ENCODE data around the gene FOSL2.

The FOSL2 gene

DNA sequence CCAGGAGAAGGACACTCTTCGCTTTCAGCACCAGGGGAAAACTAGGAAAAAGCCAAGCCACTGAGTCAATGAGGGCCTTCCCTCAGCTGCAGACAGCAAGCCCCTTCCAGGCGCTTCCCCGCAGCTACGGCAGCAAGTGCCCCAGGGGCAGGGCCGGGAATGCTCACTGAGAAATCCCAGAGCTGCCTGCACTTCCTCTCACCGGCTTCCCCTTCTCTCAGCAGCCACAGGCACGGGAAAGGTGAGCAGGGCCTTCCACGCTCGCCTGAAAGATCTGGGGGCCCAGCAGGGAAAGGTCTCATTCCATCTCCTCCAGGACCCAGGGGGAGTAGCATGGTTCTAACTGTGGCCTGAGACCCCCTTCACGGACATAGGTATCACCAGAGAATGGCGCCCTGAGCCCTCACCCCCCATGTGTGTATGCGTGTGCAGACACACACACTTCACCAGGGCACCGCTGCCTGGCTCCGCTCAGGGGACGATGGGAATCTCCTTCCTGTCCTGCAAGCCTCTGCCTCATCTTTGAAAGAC, 29.6 kb upstream of the FOSL2 start:
- H3K9me3 ChIP-seq (ENCODE audit: insufficient read depth, low read length), result no peaks in the 10 kb centered on the region
- no peaks in the 10 kb centered on the region for H3K36me3 ChIP-seq (ENCODE audit: insufficient read depth, insufficient read length, low read length)
- DNase-seq (ENCODE audit: low read depth, low spot score), result no peak
- no peaks in the 10 kb centered on the region for H3K27me3 ChIP-seq (ENCODE audit: insufficient read depth, insufficient read length)
- H3K9ac ChIP-seq (ENCODE audit: insufficient read length, low read depth), result peak overlapping the region; percentile 18
- peaks cover 5% of the 10 kb centered on the region for H3K4me1 ChIP-seq (ENCODE audit: insufficient read depth, insufficient read length)
- no peak overlapping the region for H3K4me3 ChIP-seq (ENCODE audit: insufficient read length, low read depth)
- no peak for TF ChIP-seq SUZ12 (IDR thresholded peaks at IDR 0.05; ENCODE audit: extremely low read depth, insufficient read depth, insufficient read length)
- no peak for TF ChIP-seq ZNF274 (IDR thresholded peaks at IDR 0.05; ENCODE audit: low read depth, low read length)
- no peak for TF ChIP-seq YY1 (IDR thresholded peaks at IDR 0.05; ENCODE audit: insufficient read depth, insufficient read length)

DNA sequence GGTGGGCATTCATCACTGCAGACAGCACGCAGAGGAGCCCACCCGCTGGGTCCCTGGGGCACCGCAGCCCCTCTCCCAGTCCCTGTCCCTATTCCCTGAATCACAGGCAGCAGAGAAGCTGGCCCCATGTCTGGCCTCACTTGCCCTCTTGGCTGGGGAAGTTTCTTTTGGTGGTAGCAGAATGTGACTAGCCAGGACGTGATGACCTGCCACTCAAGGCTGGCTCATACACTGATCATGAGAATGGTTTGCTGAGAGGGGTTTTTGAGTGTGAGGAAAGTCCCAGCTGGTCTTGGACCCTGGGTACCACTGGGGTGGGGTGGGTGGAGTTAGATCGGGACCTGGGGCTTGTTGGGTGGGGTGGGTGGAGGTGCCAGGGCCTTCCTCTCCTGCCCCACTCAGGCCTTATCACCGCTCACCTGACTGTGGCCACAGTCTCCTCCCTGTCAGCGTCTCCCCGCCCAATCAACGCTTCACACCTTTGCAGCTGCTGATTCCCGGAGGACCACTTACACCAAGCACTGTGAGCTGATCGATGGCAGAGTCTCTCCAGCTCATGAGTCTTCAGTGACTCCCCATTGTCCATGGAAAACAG, 28.9 kb upstream of the FOSL2 start:
- Histone ChIP-seq H3K4me1 (ENCODE audit: insufficient read depth, insufficient read length) (peaks cover 5% of the 10 kb centered on the region), H3K9ac (ENCODE audit: insufficient read length, low read depth) (no peak overlapping the region), H3K36me3 (ENCODE audit: insufficient read depth, insufficient read length, low read length) (no peaks in the 10 kb centered on the region), H3K27me3 (ENCODE audit: insufficient read depth, insufficient read length) (no peaks in the 10 kb centered on the region), H3K9me3 (ENCODE audit: insufficient read depth, low read length) (no peaks in the 10 kb centered on the region), H3K4me3 (ENCODE audit: insufficient read length, low read depth) (no peak overlapping the region)
- TF ChIP-seq ZNF274 (IDR thresholded peaks at IDR 0.05; ENCODE audit: low read depth, low read length) (no peak), SUZ12 (IDR thresholded peaks at IDR 0.05; ENCODE audit: extremely low read depth, insufficient read depth, insufficient read length) (no peak), YY1 (IDR thresholded peaks at IDR 0.05; ENCODE audit: insufficient read depth, insufficient read length) (no peak)
- no peak for DNase-seq (ENCODE audit: low read depth, low spot score)

GRCh38 chr2:28364610-28365009, 28.0 kb upstream of the FOSL2 start:
- no peak for DNase-seq (ENCODE audit: low read depth, low spot score)
- peaks cover 5% of the 10 kb centered on the region for H3K4me1 ChIP-seq (ENCODE audit: insufficient read depth, insufficient read length)
- no peaks in the 10 kb centered on the region for H3K27me3 ChIP-seq (ENCODE audit: insufficient read depth, insufficient read length)

DNA sequence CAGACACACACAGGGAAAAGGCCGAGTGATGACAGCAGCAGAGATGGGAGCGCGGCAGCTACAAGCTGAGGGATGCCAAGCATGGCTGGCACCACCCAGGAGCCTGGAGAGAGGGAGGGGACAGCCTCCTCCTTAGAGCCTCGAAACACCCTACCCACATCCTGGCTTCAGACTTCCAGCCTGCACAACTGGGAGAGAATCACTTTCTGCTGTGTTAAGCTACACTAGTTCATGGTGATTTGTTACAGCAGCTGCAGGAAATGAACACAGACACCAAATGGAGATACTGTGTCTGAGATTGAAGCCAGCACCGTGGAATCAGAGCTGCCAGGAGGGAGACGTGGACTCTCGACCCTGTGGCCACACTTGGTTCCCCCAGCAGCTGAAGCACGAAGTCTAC, 27.5 kb upstream of the FOSL2 start:
- no peak overlapping the region for H3K9ac ChIP-seq (ENCODE audit: insufficient read length, low read depth)
- no peaks in the 10 kb centered on the region for H3K36me3 ChIP-seq (ENCODE audit: insufficient read depth, insufficient read length, low read length)
- no peak for DNase-seq (ENCODE audit: low read depth, low spot score)
- H3K4me3 ChIP-seq (ENCODE audit: insufficient read length, low read depth), result no peak overlapping the region
- peaks cover 5% of the 10 kb centered on the region for H3K4me1 ChIP-seq (ENCODE audit: insufficient read depth, insufficient read length)
- H3K27me3 ChIP-seq (ENCODE audit: insufficient read depth, insufficient read length), result no peaks in the 10 kb centered on the region
- no peak for TF ChIP-seq YY1 (IDR thresholded peaks at IDR 0.05; ENCODE audit: insufficient read depth, insufficient read length)
- TF ChIP-seq ZNF274 (IDR thresholded peaks at IDR 0.05; ENCODE audit: low read depth, low read length), result no peak
- no peak for TF ChIP-seq SUZ12 (IDR thresholded peaks at IDR 0.05; ENCODE audit: extremely low read depth, insufficient read depth, insufficient read length)
- H3K9me3 ChIP-seq (ENCODE audit: insufficient read depth, low read length), result no peaks in the 10 kb centered on the region

More at GRCh38 chr2:28364610-28365009, 28.0 kb upstream of the FOSL2 start:
- no peaks in the 10 kb centered on the region for H3K9me3 ChIP-seq (ENCODE audit: insufficient read depth, low read length)
- H3K9ac ChIP-seq (ENCODE audit: insufficient read length, low read depth), result no peak overlapping the region
- H3K4me3 ChIP-seq (ENCODE audit: insufficient read length, low read depth), result no peak overlapping the region
- H3K36me3 ChIP-seq (ENCODE audit: insufficient read depth, insufficient read length, low read length), result no peaks in the 10 kb centered on the region
- TF ChIP-seq YY1 (IDR thresholded peaks at IDR 0.05; ENCODE audit: insufficient read depth, insufficient read length), result no peak
- no peak for TF ChIP-seq ZNF274 (IDR thresholded peaks at IDR 0.05; ENCODE audit: low read depth, low read length)
- no peak for TF ChIP-seq SUZ12 (IDR thresholded peaks at IDR 0.05; ENCODE audit: extremely low read depth, insufficient read depth, insufficient read length)

DNA sequence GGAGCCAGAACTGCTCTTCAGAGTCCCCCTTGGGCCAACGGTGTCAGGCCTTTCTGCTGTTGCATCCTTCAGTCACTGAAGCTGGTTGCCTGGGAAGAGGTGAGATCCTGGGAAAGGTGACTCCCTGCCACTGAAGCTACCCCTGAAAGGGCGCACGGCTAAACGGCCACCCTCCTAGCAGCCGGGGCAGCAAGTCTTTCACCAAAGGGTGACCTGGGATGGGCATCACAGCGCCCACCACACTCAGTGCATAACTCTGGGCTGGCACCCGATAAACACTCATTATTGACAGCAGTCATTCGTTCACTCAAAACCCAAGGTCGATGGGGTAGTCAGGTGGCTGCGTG, 26.5 kb upstream of the FOSL2 start:
- Histone ChIP-seq H3K27me3 (ENCODE audit: insufficient read depth, insufficient read length) (no peaks in the 10 kb centered on the region), H3K4me3 (ENCODE audit: insufficient read length, low read depth) (no peak overlapping the region), H3K9me3 (ENCODE audit: insufficient read depth, low read length) (no peaks in the 10 kb centered on the region), H3K4me1 (ENCODE audit: insufficient read depth, insufficient read length) (peaks cover 3% of the 10 kb centered on the region), H3K9ac (ENCODE audit: insufficient read length, low read depth) (no peak overlapping the region), H3K36me3 (ENCODE audit: insufficient read depth, insufficient read length, low read length) (no peaks in the 10 kb centered on the region)
- no peak for DNase-seq (ENCODE audit: low read depth, low spot score)
- TF ChIP-seq ZNF274 (IDR thresholded peaks at IDR 0.05; ENCODE audit: low read depth, low read length), result no peak
- TF ChIP-seq YY1 (IDR thresholded peaks at IDR 0.05; ENCODE audit: insufficient read depth, insufficient read length), result no peak
- TF ChIP-seq SUZ12 (IDR thresholded peaks at IDR 0.05; ENCODE audit: extremely low read depth, insufficient read depth, insufficient read length), result no peak

- Histone ChIP-seq H3K4me1 (ENCODE audit: insufficient read depth, insufficient read length) (peaks cover 3% of the 10 kb centered on the region), H3K36me3 (ENCODE audit: insufficient read depth, insufficient read length, low read length) (no peaks in the 10 kb centered on the region), H3K4me3 (ENCODE audit: insufficient read length, low read depth) (no peak overlapping the region), H3K27me3 (ENCODE audit: insufficient read depth, insufficient read length) (no peaks in the 10 kb centered on the region), H3K9ac (ENCODE audit: insufficient read length, low read depth) (no peak overlapping the region), H3K9me3 (ENCODE audit: insufficient read depth, low read length) (no peaks in the 10 kb centered on the region)
- DNase-seq (ENCODE audit: low read depth, low spot score), result no peak
- TF ChIP-seq YY1 (IDR thresholded peaks at IDR 0.05; ENCODE audit: insufficient read depth, insufficient read length) (no peak), ZNF274 (IDR thresholded peaks at IDR 0.05; ENCODE audit: low read depth, low read length) (no peak), SUZ12 (IDR thresholded peaks at IDR 0.05; ENCODE audit: extremely low read depth, insufficient read depth, insufficient read length) (no peak)
Observed at GRCh38 chr2:28366496-28367282, 26.0 kb upstream of the FOSL2 start.

GRCh38 chr2:28367667-28368356, 24.8 kb upstream of the FOSL2 start:
- no peaks in the 10 kb centered on the region for H3K9me3 ChIP-seq (ENCODE audit: insufficient read depth, low read length)

More at GRCh38 chr2:28367667-28368356, 24.8 kb upstream of the FOSL2 start:
- DNase-seq (ENCODE audit: low read depth, low spot score), result no peak
- TF ChIP-seq YY1 (IDR thresholded peaks at IDR 0.05; ENCODE audit: insufficient read depth, insufficient read length) (no peak), ZNF274 (IDR thresholded peaks at IDR 0.05; ENCODE audit: low read depth, low read length) (no peak), SUZ12 (IDR thresholded peaks at IDR 0.05; ENCODE audit: extremely low read depth, insufficient read depth, insufficient read length) (no peak)
- H3K36me3 ChIP-seq (ENCODE audit: insufficient read depth, insufficient read length, low read length), result no peaks in the 10 kb centered on the region
- H3K27me3 ChIP-seq (ENCODE audit: insufficient read depth, insufficient read length), result no peaks in the 10 kb centered on the region
- H3K9ac ChIP-seq (ENCODE audit: insufficient read length, low read depth), result no peak overlapping the region
- no peak overlapping the region for H3K4me3 ChIP-seq (ENCODE audit: insufficient read length, low read depth)
- H3K4me1 ChIP-seq (ENCODE audit: insufficient read depth, insufficient read length), result peaks cover 3% of the 10 kb centered on the region
